T-helper 22 cell (primary cell): Measurements from ENCODE around the gene MYT1.
"Not testable (repeated sequence)": the region's sequence is repeated elsewhere in the genome, so short reads cannot be mapped to it uniquely, and the experiment has no call there.

ENCODE experiments used
- DNase-seq: peaks from one replicate; pipeline ENCODE4 v3.0.0-alpha.2; 2020; ENCODE audit warnings: low read depth

Gene MYT1

DNA sequence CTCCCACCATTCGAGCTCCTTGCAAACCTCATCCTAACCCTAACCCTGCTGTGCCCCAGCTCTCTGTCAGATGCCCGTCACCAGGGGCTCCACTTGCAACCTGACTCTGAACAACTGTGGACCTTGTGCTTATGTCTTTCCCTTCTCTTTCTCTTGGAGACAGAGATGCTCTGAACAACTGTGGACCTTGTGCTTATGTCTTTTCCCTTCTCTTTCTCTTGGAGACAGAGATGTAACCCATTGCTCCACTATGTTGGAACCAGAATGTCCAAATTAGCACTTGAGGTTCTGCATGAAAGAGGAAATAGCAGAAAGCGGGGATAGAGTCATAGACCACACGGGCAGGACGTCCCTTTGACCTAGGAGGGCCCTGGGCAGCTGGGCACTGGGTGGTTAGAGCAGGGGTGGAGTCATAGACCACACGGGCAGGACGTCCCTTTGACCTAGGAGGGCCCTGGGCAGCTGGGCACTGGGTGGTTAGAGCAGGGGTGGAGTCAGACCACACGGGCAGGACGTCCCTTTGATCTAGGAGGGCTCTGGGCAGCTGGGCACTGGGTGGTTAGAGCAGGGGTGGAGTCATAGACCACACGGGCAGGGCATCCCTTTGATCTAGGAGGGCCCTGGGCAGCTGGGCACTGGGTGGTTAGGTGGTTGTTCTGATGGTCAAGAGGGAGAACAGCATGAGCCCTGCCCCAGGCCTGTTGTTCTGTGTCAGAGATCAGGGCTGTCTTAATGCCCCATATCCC is 113.5 kb downstream of the MYT1 start:
- DNase-seq, result no peak

- no peak for DNase-seq
These were observed 114.0 kb downstream of the MYT1 start for GRCh38 chr20:64278317-64278681.

GRCh38 chr20:64279826-64280459 is 115.7 kb downstream of the MYT1 start:
- DNase-seq, result no peak

DNA sequence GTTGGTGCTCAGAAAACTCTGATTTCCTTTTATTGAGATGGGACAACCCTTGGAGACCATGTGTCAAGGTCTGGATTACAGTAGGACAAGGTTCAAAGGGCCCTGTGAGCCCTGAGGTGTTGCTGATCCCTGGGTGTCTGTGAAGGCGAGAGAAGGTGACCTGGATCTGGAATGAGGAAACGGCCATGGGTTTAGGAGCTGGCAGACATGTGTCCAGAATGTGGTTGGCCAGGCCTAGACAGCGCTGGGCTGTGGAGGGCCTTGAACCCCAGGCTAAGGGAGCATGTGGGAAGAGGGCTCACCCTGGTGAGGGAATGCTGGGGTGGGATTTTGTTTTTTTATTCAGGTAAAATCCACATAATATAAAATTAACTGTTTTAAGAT is 116.2 kb downstream of the MYT1 start:
- DNase-seq, result no peak

DNA sequence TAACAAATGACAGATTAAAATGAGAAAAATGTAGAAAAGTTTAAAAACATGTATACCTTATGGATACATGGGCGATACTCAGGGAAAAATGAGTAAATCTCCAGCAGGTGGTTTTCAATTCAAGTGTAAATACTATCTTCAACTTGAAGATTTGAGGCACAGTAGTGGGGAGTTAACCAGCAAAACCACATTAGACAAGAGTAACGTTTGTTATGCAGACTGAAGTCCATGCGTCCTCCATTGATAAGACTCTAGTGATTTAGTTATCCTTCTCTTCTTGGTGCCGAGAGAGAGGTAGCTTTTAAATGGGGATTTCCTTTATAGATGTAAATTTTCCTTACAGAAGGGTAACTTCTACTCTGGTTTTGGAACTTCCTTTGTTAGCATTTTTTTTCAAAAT is 119.4 kb downstream of the MYT1 start:
- DNase-seq, result no peak

DNA sequence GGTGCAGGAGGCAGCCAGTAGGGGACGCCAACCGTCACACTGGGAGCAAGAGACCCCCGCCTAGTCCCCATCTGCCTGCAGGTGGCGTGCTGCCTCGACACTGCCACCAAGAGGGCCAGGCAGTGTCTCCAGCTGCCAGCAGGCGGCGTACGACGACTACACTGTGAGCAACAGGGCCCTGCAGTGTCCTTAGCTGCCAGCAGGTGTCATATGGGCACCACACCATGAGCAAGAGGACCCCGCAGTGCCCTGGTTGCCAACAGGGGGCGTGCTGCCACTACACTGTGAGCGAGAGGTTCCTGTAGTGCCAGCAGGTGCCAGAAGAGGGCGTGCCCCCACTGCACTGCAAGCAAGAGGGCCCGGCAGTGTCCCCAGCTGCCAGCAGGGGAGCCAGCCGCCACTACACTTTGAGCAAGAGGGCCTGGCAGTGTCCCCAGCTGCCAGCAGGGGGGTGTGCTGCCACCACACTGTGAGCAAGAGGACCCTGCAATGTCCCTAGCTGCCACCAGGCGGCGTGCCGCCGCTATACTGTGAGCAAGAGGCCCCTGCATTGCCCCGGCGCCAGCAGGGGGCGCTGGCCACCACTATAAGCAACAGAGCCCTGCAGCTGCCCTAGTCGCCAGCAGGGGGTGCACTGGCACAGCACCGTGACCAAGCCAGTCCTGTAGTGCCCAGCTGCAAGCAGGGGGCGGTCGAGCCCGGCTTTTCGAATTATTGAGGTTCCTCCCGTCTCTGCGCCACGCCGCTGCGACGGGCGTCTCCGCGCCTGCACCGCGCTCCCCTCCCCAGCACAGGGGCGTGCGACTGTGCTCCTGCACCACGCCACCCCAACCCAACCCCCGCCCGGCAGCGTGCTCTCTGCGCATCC is 121.6 kb downstream of the MYT1 start:
- DNase-seq, result peak; percentile 36

DNA sequence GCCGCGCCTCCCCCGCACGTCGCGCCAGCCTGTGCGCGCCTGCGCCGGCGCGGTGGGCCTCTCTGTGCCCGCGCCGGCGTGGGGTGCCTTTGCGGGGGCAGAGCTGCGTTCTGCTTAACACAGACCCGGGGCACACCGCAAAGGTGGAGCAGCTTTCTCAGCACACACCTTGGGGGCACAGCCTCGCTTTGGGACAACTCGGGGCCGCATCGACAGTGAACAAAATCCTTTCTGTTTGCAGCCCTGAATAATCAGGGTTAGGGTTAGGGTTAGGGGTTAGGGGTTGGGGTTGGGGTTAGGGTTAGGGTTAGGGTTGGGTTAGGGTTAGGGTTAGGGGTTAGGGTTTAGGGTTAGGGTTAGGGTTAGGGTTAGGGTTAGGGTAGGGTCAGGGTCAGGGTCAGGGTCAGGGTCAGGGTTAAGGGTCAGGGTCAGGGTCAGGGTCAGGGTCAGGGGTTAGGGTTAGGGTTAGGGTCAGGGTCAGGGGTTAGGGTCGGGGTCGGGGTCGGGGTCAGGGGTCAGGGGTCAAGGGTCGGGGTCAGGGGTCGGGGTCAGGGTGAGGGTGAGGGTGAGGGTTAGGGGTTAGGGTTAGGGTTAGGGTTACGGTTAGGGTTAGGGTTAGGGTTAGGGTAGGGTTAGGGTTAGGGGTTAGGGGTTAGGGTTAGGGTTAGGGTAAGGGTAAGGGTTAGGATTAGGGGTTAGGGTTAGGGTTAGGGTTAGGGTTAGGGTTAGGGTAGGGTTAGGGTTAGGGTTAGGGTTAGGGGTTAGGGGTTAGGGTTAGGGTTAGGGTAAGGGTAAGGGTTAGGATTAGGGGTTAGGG is 122.4 kb downstream of the MYT1 start:
- DNase-seq, result not testable (repeated sequence)

GRCh38 chr20:64287264-64287590 is 123.0 kb downstream of the MYT1 start:
- not testable (repeated sequence) for DNase-seq
